HG03139 (cell line): ENCODE data around the gene POP4.
"Not testable (repeated sequence)": the region's sequence is repeated elsewhere in the genome, so short reads cannot be mapped to it uniquely, and the experiment has no call there.

Experiments
- ATAC-seq: cut with Tn5 transposase; IDR thresholded peaks from one replicate; pipeline ENCODE4 v1.9.1; 2021; ENCODE audit not compliant: unreplicated experiment

The POP4 gene

DNA sequence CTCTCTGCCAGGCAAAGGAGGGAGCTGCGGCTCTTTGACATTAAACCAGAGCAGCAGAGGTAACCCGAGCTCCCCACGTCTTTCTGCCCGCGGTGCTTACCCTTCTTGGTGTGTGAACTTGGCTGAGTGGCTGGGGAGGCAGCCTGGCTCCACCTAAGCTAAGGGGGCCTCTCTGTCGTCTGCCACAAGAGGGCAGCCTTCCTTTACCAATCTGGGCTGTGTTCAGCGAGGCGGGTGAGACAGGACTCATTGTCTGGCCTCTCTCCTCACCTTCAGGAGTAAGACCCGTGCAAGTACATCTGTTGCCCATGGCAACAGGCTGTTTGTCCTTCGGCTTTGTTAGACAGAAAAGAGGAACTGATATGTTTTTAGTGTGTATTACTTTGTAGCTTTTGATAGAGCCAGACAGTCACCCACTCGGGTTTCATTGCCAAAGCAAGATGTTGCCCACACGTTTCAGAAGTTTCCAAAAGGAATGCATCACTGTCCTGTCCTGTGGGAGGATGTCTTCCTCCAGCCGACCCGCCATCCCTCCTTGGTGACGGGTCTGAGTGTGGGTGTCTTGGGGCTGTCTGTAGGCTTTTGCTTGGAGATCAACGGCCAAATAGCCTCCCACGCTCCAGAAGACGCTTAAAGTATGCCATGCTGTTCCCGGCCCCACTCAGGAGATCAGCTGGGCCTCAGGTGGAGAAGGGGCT, 4.6 kb downstream of the POP4 start:
- peak; percentile 71 for ATAC-seq

DNA sequence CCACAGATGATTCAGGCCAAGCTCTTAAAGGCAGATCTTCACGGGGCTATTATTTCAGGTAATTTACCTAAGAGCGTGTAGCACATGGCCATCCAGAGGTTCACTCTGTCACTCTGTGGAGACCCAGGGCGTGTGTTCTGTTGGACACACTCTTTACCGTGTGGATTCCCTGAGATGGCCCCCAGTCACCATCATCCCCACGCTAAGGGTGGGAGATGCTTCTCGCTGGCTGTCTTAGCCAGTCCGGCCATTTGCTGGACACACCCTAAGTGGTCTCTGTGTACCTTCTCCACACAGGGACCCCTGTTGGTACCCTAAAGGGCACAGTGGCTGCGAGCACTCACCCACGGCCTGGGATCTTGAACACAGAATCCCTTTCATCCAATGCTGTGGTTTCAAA, 6.0 kb downstream of the POP4 start:
- ATAC-seq = no peak

DNA sequence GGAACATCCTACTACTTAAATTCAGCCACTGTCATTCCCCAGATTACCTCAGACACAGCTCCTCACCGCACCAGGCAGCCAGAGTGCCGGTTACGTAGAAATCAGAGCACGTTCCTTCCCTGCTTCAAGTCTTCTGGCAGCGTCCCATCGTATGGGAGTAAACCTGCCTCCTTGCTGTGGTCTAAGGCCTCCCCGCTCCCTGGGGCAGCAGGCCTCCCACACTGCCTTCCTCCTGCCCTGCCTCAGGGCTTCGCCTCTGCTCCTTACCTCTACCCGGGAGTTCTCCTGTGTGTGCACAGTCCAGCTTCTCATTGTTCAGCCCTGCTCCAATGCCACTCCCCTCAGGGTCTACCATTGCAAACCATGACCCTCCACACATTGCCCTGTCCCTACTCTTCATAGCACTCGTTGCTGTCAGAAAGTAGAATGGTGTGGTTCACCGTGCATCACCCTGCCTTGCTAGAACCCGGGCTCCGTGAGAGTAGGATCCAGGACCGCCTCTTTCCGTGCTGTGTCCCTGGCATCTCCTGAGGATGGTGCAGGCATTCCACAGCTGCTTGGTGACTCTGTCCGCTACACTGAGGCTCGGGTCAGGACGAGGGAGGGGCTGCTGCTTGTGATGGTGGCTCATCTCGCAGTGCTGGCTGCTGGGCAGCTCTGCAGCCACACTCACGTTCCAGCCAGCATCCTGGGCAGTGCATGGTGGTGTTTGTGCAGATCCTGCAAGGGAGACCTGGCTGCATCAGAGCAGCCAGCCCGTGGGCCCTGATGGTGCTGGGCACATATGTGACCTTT, 6.9 kb downstream of the POP4 start:
- no peak for ATAC-seq

DNA sequence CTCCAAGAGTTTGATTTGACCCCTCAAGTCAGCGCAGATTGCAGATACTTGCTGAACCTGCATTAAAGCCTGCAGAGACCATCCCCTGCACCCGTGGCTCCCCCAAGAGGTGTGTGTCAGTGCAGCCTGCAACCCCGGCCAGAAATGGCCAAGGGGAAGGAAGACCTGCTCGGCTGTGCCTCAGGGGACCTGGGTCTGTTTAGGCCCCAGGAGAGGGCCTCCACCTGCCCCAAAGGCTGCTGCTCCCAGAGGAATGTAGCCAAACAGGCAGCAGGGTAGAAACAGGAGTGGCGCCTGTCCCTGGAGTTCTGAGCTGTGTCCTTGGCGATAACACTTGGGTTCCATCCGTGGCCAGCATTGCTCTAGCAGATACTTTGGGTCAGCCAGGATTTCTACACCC, 8.0 kb downstream of the POP4 start:
- ATAC-seq = no peak

DNA sequence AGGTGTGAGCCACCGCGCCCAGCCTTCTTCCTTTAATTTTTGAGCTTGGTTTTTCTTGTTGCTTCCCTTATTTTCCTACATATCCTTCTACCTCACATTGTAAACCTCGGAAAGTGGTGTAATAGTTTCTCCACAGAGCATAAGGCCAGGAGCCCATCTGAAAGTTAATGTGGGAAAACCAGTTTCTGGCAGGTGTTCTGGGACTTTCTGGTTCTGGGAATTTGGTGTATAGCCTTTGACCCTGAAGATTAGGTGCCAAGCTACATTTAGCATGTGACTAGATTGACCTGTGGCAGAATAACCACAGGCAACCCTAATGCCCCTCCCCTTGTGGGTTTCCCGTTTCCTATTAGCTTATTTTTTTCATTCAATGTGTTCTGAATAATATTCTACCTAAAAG, 8.7 kb downstream of the POP4 start:
- ATAC-seq = no peak

DNA sequence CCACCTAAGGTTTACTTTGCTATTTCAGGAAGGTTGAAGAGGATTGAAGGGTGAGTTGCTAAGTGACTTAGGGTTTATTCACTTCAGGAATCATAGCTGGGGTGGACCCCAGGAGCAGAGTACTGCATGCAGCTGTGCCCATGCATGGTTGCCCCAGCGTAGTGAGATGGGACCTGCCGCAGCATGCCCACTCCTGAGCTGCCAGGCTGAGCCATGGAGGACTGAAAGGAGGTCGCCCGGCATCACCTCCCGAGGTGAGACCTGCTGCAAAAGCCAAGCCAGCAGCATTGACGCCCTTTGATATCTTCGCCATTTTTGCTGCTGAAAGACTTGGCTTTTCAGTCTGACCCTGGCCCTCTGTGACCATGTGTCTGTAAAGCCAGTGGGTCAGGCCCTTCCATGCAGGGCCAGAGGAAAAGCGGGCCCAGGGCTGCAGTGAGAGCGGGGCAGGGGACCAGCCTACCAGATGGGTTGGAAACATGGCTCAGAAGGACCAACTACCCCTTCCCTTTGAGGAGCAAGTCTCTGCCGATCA, 9.9 kb downstream of the POP4 start:
- ATAC-seq = no peak

DNA sequence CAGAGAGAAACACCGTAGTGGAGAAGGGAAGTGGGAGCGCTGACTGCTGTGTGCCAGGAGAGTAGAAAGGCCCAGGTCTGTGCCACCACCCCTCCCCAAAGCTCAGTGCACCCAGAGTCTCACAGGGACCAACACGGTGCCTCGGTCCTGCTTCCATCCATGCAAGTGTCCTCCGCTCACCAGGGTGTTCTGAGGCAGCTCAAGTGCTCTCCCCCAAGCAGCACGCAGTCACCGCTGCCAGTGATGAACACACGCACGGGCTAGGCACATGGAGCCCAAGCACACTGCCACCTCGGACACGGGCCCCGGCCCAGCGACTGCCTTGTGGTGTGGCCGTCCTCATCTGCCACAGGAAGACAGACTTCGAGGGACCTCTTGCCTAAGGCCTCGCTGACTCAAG, 10.5 kb downstream of the POP4 start:
- no peak for ATAC-seq

DNA sequence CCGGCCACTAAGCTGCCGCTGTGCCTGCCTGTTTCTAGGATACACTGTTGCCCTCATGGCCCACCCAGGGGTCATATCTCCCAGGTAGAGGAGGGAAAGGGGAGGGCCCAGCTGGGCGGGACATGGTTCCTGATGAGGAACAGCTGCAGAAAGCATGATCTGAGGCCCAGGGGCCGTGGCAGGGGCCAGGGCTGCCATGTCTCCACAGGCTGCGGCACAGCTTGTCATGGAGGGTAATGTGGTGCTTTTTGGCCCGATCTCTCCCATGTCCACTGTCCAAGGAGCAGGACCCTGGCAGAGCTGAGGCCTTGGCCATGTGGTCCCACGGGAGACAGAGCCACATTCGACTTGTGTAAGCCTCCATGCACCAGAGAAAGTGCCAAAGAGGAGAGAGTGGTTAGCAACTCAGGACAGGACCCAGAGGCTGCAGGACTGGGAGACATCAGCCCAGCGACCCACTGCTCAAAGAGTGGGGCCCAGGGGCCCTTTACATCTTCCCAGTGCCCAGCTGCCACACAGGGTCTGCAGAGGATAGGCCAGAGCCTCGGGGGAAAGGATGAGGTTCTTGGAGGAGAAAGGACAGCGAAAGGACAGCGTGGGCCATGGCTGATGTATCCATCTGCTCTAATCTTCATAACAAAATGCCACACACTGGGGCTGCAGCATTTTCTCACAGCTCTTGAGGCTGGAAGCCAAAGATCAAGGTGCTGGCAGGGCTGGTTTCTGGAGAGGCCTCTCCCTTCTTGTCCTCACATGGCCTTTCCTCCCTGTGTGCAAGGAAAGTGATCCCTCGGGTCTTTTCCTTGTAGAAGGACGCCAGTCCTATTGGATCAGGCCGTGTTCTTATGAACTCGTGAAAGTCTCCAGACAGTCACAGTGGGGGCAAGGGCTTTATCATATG, 11.5 kb downstream of the POP4 start:
- no peak for ATAC-seq

DNA sequence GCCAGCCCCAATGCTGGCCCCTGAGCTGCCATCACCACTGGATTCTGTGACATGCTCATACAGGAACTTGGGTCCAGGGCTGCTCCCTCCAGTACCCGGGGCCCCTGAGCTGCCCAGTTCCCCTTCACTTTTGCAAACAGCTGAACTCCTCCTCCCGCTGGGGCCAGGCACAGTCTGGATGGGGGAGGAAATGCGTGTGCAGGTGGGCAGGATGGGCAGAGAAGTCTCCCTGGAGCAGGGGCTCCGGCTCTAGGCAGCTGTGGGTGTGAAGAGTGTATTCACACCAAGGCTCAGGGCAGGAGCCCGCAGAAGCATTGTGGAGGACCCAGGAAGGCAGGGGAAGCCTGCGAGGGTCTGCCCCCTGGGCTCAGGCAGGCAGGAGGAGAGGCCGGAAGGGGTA, 12.4 kb downstream of the POP4 start:
- no peak for ATAC-seq

DNA sequence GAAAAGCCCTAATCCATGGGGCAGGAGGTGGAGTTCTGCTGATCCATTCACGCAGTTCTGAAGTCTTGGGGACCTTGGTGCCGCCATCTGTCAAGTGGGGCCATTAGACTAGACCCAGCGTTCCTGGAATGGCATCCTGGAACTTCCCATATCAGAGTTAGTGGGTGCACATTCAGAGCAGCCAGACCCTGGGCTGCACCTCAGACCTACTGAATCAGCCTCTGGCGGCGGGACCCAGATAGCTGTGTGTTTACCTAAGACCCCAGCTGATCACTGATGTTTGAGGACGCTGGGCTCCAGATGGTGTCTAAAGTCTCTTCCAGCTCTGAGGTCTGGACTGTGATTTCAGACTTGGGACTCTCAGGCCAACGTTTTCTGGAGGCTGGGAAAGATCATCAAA, 12.8 kb downstream of the POP4 start:
- ATAC-seq = no peak

DNA sequence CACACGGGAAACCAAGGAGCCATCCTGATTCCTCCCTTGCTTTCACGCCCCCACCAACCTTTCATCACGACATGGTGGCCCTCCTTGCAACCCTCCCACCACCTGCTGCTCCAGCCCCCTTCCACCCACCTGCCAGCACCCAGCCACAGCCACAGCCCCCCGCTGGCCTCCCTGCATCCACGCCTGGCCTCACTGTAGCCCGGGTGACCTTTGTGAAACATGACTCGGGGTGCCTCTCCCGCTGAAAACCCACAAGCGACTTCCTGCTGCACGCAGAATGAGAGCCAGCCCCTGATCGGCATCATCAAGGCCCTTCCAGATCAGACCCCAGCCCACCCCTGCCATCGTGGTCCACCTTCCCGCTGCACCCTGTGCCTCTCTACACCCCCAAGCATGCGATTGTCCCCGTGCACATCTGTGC, 14.9 kb downstream of the POP4 start:
- ATAC-seq = no peak

DNA sequence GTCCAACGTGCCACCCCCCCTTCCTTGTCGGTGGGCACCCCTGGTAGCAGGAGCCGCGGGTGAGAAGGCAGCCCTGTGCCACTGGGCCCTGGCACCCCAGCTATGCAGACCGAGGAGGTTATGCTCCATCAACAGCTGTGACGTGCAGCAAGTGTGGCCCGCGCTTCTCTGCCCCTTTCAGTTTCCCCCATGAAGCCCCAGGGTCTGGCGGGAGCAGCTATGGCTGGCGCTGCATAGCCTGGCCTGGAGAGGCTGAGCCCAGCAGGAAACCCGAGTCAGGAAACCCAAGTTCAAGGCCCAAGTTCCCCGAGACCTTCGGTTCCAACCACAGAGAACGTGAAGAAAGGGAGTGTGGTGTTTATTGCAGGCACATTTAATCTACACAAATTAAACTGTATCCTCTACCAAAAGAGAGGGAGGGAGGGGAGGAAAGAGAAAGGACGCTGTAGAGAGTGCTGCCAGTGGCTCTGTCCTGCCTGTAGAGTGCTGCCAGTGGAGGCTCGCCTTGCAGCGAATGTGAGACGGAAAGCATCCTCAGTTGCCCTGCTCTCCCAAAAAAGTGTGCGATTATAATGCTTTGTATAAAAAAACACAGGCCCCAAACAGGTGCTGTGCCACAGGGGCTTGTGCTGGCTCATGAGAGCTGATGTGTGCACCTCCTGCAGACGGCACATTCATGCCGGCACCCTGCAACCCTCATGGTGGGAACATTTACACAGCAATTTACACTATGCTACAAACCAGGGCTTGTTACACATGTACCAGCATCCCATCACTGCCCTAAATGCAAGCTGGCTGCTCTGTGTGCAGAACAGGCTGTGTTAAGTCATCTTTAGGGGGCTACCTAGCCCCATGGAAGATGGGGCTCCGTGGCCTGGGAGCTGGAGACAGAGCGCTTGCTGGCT, 16.3 kb downstream of the POP4 start:
- ATAC-seq = no peak

DNA sequence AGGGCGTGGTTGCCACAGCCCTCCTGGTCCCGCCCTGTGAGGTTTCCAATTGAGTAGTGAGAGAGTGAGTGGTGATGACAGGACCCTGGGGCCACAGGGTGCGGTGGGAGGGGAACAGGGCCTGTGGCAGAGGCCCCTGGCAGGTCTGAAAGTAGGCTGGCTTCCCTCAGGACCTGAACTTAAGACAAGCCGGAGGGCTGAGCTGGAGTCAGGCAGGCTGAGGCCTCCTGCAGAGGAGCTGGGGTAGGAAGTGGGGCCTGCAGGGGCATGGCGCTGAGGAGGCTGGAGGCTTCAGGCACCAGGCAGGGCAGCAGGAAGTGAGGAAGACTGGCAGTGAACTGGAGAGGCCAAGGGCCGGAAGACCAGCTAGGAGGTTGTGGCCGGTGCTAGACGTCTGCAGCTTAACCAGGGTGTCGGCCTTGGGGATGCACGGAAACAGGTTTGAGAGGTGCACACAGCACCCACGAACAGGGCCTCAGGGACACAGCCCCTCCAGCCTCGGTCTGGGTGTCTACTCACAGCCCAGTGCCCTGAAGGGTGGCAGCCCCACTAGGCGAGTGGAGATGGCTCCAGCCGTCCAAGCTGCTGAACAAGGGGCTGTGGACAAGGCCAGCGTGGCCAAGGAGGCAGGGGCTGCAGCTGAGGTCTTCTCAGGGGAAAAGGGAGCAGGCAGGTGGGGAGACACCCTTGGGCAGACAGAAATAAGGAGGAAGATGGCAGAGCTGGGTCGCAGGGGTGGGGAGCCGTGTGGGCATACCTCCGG, 17.8 kb downstream of the POP4 start:
- ATAC-seq = no peak

DNA sequence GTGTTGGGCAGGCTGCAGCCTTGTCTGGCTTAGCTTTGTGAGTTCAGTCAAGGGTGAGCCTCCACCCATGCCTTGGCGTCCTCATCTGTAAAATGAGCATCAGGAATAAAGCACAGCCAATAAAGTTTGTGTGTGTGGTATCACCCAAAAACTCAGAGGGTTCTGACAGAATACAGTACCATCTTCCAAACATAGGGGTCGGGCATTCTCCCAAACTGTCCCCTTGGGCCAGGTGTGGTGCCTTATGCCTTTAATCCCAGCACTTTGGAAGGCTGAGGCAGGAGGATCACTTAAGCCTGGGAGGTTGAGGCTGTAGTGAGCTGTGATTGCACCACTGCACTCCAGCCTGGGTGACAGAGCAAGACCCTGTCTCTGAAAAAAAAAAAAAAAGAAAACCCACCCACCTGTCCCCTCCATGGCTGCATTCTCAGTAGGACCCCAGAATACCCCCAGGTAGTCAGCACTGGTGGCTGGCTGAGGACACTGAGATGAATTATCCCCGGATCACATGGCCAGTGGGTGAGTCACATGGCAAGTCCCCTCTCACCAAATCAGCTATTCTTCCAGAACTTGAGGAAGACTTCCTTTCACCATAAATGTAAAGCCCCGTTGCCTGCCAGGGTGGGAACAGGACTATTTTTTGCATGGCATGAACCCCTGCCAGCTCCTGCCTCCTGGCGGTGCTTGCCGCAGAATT, 18.6 kb downstream of the POP4 start:
- ATAC-seq = no peak

DNA sequence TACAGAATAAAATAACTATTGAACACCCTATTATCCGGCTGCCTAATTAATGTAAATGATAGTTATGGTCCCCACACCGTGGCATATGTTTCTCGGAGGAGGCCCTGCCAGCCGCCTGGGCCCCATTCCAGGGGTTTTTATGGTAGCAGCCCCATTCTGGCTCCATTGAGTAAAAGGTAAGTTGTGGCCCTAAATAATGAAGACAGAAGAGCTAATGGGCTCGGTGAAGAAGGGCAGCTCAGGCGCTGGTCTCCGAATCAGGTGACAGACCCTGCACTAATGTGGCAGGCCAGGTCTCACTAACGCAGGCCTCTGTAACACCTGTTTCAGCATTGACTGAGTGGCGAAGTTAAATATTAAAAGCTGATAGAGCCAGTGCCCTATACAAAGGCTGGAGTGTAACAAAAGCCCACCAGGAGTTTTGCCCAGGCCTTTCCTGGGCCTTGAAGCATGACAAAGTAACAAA, 19.1 kb downstream of the POP4 start:
- ATAC-seq = no peak

DNA sequence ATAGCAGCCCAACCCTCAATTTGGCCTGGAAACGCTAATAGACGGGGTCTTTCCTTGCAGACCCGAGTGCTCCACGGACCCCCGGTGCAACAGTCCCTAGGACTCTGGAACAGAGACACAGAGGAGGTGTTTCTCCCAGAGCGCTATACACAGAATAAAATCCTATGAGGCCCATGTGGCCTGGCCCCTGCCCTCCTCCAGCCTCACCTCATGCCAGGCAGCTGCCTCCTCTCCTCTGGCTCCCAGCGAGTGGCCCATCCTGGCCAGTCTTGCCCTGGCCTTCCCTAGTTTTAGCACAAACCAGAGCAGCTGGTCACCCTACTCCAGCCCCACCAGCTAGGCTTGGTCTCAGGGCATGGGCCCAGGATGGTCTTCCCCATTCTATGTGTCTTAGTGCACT, 20.3 kb downstream of the POP4 start:
- ATAC-seq = no peak

DNA sequence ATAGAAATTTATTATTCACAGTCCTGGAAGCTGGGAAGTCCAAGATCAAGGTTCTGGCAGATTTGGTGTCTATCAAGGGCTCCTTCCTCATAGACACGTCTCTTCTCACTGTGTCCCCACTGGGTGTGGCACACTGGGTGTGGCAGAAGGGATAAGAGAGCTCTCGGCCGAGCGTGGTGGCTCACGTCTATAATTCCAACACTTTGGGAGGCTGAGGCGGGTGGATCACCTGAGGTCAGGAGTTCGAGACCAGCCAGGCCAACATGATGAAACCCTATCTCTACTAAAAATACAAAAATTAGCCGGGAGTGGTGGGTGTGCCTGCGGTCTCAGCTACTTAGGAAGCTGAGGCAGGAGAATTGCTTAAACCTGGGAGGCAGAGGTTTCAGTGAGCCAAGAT, 20.7 kb downstream of the POP4 start:
- ATAC-seq = not testable (repeated sequence)

DNA sequence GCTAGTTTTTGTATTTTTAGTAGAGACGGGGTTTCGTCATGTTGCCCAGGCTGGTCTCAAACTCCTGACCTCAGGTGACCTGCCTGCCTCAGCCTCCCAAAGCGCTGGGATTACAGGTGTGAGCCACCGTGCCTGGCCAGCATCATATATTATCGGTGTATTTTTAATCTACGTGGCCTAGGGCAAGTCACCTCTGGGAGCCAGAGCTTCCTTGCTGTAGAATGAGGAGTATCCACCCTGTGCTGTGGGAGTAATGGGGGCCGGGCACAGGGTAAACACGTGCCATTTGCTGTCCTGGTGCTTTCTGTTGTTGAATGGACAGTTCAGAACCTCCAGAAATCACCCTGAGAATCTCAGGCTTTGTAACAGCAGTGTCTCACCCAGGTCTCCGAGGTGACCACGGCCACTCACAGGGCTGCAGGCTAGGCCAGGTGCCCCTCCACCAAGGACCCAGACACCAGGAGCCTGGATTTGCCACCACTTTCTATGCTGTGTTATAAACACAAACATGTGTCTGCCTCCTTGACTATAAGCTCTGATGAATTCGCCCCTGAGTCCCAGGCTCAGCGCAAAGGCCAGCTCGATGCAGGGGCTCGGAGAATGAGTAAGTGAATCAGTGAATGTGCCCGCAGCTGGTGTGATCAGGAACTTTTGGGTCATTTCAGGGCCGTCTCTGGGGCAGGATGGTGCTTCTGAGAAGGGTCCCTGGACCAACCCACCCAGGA, 22.7 kb downstream of the POP4 start:
- no peak for ATAC-seq
